Measurements from ENCODE around the gene ERGIC3.
A peak's percentile ranks its signal among the peaks of the same experiment; 100 is the strongest.

- peak; percentile 78 for TF ChIP-seq POLR2A (IDR thresholded peaks at IDR 0.05; ENCODE audit: low read depth, low read length)
- TF ChIP-seq CTCF (IDR thresholded peaks at IDR 0.05; ENCODE audit: extremely low read depth in 1 of 2, insufficient read depth in 1 of 2, low read depth in 1 of 2, low read length in 2 of 2) = no peak
- no peak for TF ChIP-seq EZH2 (IDR thresholded peaks at IDR 0.05; ENCODE audit: borderline replicate concordance, low read depth, low read length, severe bottlenecking)
Observed at GRCh38 chr20:35541783-35542662, at the start of gene ERGIC3.
